Hepatocyte (in vitro differentiated cells): ENCODE data around the gene ANO9.

Experiments used
- EZH2 ChIP-seq: fragments of 200-600 bp; sonication (generic); IDR thresholded peaks from 2 replicates; pipeline ENCODE4 v1.6.1; 2016; ENCODE audit warnings: antibody characterized with exemption, mild to moderate bottlenecking, borderline replicate concordance
- TF ChIP-seq, protein P1 (sequence below): fragments of 200-600 bp; sonication (generic); IDR thresholded peaks from 2 replicates; pipeline ENCODE4 v1.5.1; 2016; ENCODE audit warnings: antibody characterized with exemption, mild to moderate bottlenecking; ENCODE audit not compliant: poor library complexity

GRCh38 chr11:487571-488021, 45.8 kb upstream of the ANO9 start:
- TF ChIP-seq, protein P1, sequence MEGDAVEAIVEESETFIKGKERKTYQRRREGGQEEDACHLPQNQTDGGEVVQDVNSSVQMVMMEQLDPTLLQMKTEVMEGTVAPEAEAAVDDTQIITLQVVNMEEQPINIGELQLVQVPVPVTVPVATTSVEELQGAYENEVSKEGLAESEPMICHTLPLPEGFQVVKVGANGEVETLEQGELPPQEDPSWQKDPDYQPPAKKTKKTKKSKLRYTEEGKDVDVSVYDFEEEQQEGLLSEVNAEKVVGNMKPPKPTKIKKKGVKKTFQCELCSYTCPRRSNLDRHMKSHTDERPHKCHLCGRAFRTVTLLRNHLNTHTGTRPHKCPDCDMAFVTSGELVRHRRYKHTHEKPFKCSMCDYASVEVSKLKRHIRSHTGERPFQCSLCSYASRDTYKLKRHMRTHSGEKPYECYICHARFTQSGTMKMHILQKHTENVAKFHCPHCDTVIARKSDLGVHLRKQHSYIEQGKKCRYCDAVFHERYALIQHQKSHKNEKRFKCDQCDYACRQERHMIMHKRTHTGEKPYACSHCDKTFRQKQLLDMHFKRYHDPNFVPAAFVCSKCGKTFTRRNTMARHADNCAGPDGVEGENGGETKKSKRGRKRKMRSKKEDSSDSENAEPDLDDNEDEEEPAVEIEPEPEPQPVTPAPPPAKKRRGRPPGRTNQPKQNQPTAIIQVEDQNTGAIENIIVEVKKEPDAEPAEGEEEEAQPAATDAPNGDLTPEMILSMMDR: no peak
- TF ChIP-seq EZH2: no peak
